ENCODE measurements around the gene INSL3.

GRCh38 chr19:17812099-17812498, 9.2 kb downstream of the INSL3 start:
- TF ChIP-seq CTCF (conservative IDR thresholded peaks at IDR 0.05) = no peak
- no peak for TF ChIP-seq ZFX (IDR thresholded peaks at IDR 0.05)

All from C4-2B (cell line).